GM23338 (cell line): Measurements from ENCODE around the gene ERVH48-1. TPM values are rescaled to one million over a fixed set of nuclear protein-coding genes. Genes with fewer than 3 reads are reported as not detected.

Experiments used
- ATAC-seq: fragments of 200-7000 bp; cut with Tn5 transposase; 3 replicates; pipeline ENCODE4 v1.9.1; 2020
- DNase-seq: peaks from one replicate; pipeline ENCODE4 v3.0.0-alpha.2; 2015; ENCODE audit warnings: low spot score
- H2AFZ ChIP-seq: fragments of 200-600 bp; sonication (generic); 2 replicates; pipeline ENCODE4 v1.8.0; 2016; ENCODE audit warnings: antibody characterized with exemption, mild to moderate bottlenecking, moderate library complexity
- H3F3A ChIP-seq: fragments of 200-600 bp; sonication (generic); replicated peaks from 2 replicates; pipeline ENCODE4 v1.8.0; 2017; ENCODE audit warnings: antibody characterized with exemption, mixed run types, low read depth
- H3K27ac ChIP-seq: fragments of 200-600 bp; sonication (generic); 2 replicates; pipeline ENCODE4 v1.6.1; 2016; ENCODE audit warnings: low read depth
- H3K27me3 ChIP-seq: fragments of 200-600 bp; sonication (generic); 2 replicates; pipeline ENCODE4 v1.8.0; 2016; ENCODE audit warnings: mild to moderate bottlenecking, mixed run types, moderate library complexity; ENCODE audit not compliant: insufficient read depth
- H3K36me3 ChIP-seq: fragments of 200-600 bp; sonication (generic); 2 replicates; pipeline ENCODE4 v1.8.0; 2016; ENCODE audit warnings: mild to moderate bottlenecking; ENCODE audit not compliant: insufficient read depth
- H3K4me1 ChIP-seq: fragments of 200-600 bp; sonication (generic); 2 replicates; pipeline ENCODE4 v1.8.0; 2016; ENCODE audit warnings: mild to moderate bottlenecking, moderate library complexity; ENCODE audit not compliant: insufficient read depth
- H3K4me2 ChIP-seq: fragments of 200-600 bp; sonication (generic); 2 replicates; pipeline ENCODE4 v1.7.1; 2017; ENCODE audit warnings: mixed run types
- H3K4me3 ChIP-seq: fragments of 200-600 bp; sonication (generic); 2 replicates; pipeline ENCODE4 v1.6.1; 2016; ENCODE audit warnings: mixed run types
- H3K79me2 ChIP-seq: fragments of 200-600 bp; sonication (generic); replicated peaks from 2 replicates; pipeline ENCODE4 v1.8.0; 2017; ENCODE audit warnings: mild to moderate bottlenecking; ENCODE audit not compliant: insufficient read depth
- H3K9me2 ChIP-seq: fragments of 200-600 bp; sonication (generic); 2 replicates; pipeline ENCODE4 v1.8.0; 2017; ENCODE audit not compliant: insufficient read depth
- H4K20me1 ChIP-seq: fragments of 200-600 bp; sonication (generic); replicated peaks from 2 replicates; pipeline ENCODE4 v1.8.0; 2017; ENCODE audit warnings: mild to moderate bottlenecking; ENCODE audit not compliant: insufficient read depth
- H3K27ac Mint-ChIP-seq: 2 replicates; pipeline ENCODE4 v1.8.0; 2020; ENCODE audit warnings: inconsistent platforms, mild to moderate bottlenecking, moderate library complexity, mixed read lengths
- H3K27me3 Mint-ChIP-seq: 3 replicates; pipeline ENCODE4 v1.8.0; 2022; ENCODE audit warnings: low read depth, mild to moderate bottlenecking, moderate library complexity, mixed read lengths, inconsistent platforms; ENCODE audit not compliant: insufficient read depth, poor library complexity
- H3K36me3 Mint-ChIP-seq: 3 replicates; pipeline ENCODE4 v1.8.0; 2021; ENCODE audit warnings: low read depth, mild to moderate bottlenecking, inconsistent platforms, moderate library complexity, mixed read lengths
- H3K4me1 Mint-ChIP-seq: 3 replicates; pipeline ENCODE4 v1.8.0; 2020; ENCODE audit warnings: mild to moderate bottlenecking, inconsistent platforms, mixed read lengths
- H3K4me3 Mint-ChIP-seq: 3 replicates; pipeline ENCODE4 v1.8.0; 2021; ENCODE audit warnings: moderate library complexity, mild to moderate bottlenecking, inconsistent platforms, mixed read lengths
- H3K9me3 Mint-ChIP-seq: 3 replicates; pipeline ENCODE4 v1.8.0; 2020; ENCODE audit warnings: moderate library complexity, mild to moderate bottlenecking, inconsistent platforms, mixed read lengths
- CREB1 ChIP-seq: fragments of 250-450 bp; sonication (Bioruptor Pico); IDR thresholded peaks from 2 replicates; pipeline ENCODE4 v1.5.0; 2020; ENCODE audit warnings: low read depth, mild to moderate bottlenecking, moderate library complexity
- CTCF ChIP-seq, 2 experiments: fragments of 200-600 bp in 1 of 2; sonication (generic) in 1 of 2; conservative IDR thresholded peaks; 2 replicates each; pipeline versions ENCODE4 v1.5.1 to v1.6.1; 2016 to 2017; ENCODE audit warnings: antibody characterized with exemption in 2 of 2, low read depth in 2 of 2, mild to moderate bottlenecking in 2 of 2, moderate library complexity in 1 of 2
- EZH2 ChIP-seq: fragments of 200-600 bp; sonication (generic); IDR thresholded peaks from one replicate; pipeline ENCODE4 v1.8.0; 2017; ENCODE audit warnings: antibody characterized with exemption, mild to moderate bottlenecking, low read depth; ENCODE audit not compliant: unreplicated experiment
- EZH2phosphoT487 ChIP-seq: fragments of 200-600 bp; sonication (generic); IDR thresholded peaks from one replicate; pipeline ENCODE4 v1.8.1; 2018; ENCODE audit warnings: antibody characterized with exemption; ENCODE audit not compliant: unreplicated experiment
- JUNB ChIP-seq: IDR thresholded peaks from one replicate; pipeline ENCODE4 v1.6.1; 2016; ENCODE audit warnings: antibody characterized with exemption; ENCODE audit not compliant: unreplicated experiment
- NANOG ChIP-seq: IDR thresholded peaks from 2 replicates; pipeline ENCODE4 v1.6.1; 2016; ENCODE audit warnings: antibody characterized with exemption, borderline replicate concordance
- POLR2AphosphoS5 ChIP-seq: IDR thresholded peaks from 2 replicates; pipeline ENCODE4 v1.6.1; 2016; ENCODE audit warnings: antibody characterized with exemption, low read depth
- STAT1 ChIP-seq: IDR thresholded peaks from one replicate; pipeline ENCODE4 v1.6.1; 2016; ENCODE audit warnings: antibody characterized with exemption; ENCODE audit not compliant: unreplicated experiment
- ZNF114 ChIP-seq: fragments of 250-450 bp; sonication (Bioruptor Pico); IDR thresholded peaks from 2 replicates; pipeline ENCODE4 v1.5.0; 2020; ENCODE audit warnings: mild to moderate bottlenecking, moderate library complexity
- ZNF331 ChIP-seq: fragments of 250-450 bp; sonication (Bioruptor Pico); IDR thresholded peaks from 2 replicates; pipeline ENCODE4 v1.5.0; 2020; ENCODE audit warnings: low read depth, mild to moderate bottlenecking, moderate library complexity
- ZNF462 ChIP-seq: fragments of 250-450 bp; sonication (Bioruptor Pico); IDR thresholded peaks from 2 replicates; pipeline ENCODE4 v1.5.0; 2020; ENCODE audit warnings: mild to moderate bottlenecking, moderate library complexity
- polyA plus RNA-seq: library from polyadenylated mRNA; unstranded; fragments of >200 nt; fragmentation: Nextera tagmentation; extraction: Ambion mirVana; gene quantifications from 2 replicates; pipeline ENCODE4 v1.2.1, GENCODE V29; 2016
- total RNA-seq: library from RNA; depleted of rRNA; stranded (reverse); fragments of >200 nt; shearing (Covaris generic); gene quantifications from 2 replicates; pipeline ENCODE4 v1.2.3, GENCODE V29; 2014
- TF ChIP-seq, protein P1 (sequence below): IDR thresholded peaks from 2 replicates; pipeline ENCODE4 v1.6.1; 2016; ENCODE audit warnings: antibody characterized with exemption
- TF ChIP-seq, protein P2 (sequence below): IDR thresholded peaks from one replicate; pipeline ENCODE4 v1.6.1; 2018; ENCODE audit warnings: antibody characterized with exemption; ENCODE audit not compliant: unreplicated experiment

Gene ERVH48-1
- total and polyA plus RNA-seq, 2 experiments from 2014 or later = 31.7 to 37.0 TPM

DNA sequence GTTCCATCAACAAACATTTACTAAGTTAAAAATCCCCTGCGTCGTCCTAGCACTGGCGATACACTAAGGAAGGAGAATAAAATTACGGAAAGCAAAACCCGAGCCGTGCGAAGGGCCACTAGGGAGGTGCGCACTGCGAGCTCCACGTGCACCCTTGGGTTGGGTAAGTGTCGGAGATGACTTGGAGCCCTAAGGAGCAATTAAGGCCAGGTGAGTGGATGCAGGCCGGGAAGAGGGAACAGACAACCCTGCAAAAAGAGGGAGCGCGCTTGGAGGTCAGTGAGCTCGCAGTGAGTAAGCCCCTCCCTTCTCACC is 46.8 kb downstream of the ERVH48-1 start:
- Histone ChIP-seq H4K20me1 (peaks cover 20% of the 10 kb centered on the region), H3K36me3 (peaks cover 21% of the 10 kb centered on the region), H3K4me1 (peaks cover 13% of the 10 kb centered on the region), H3K79me2 (peaks cover 64% of the 10 kb centered on the region), H3F3A (peaks cover 28% of the 10 kb centered on the region), H3K4me3 (peak overlapping the region; percentile 89), H2AFZ (no peak overlapping the region), H3K4me2 (peak overlapping the region; percentile 90), H3K9me2 (no peaks in the 10 kb centered on the region), H3K27me3 (no peaks in the 10 kb centered on the region), H3K27ac (peak overlapping the region; percentile 94)
- peak overlapping the region; percentile 95 for H3K4me3 Mint-ChIP-seq
- peaks cover 4% of the 10 kb centered on the region; the same call in 2 of the 3 replicates for H3K9me3 Mint-ChIP-seq
- peaks cover 17% of the 10 kb centered on the region for H3K4me1 Mint-ChIP-seq
- H3K27me3 Mint-ChIP-seq = peaks cover 16% of the 10 kb centered on the region
- TF ChIP-seq ZNF462 = no peak
- TF ChIP-seq ZNF331 (CRISPR knock-in tag) = no peak
- no peak for TF ChIP-seq EZH2
- TF ChIP-seq EZH2phosphoT487 = no peak
- TF ChIP-seq ZNF114 = no peak
- TF ChIP-seq CREB1 (CRISPR knock-in tag) = no peak
- TF ChIP-seq, protein P1, sequence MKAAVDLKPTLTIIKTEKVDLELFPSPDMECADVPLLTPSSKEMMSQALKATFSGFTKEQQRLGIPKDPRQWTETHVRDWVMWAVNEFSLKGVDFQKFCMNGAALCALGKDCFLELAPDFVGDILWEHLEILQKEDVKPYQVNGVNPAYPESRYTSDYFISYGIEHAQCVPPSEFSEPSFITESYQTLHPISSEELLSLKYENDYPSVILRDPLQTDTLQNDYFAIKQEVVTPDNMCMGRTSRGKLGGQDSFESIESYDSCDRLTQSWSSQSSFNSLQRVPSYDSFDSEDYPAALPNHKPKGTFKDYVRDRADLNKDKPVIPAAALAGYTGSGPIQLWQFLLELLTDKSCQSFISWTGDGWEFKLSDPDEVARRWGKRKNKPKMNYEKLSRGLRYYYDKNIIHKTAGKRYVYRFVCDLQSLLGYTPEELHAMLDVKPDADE = no peak
- TF ChIP-seq POLR2AphosphoS5 = no peak
- TF ChIP-seq CTCF (conservative IDR thresholded peaks at IDR 0.05; ENCODE audit: low read depth in 2 of 2) = no peak
- TF ChIP-seq, protein P2, sequence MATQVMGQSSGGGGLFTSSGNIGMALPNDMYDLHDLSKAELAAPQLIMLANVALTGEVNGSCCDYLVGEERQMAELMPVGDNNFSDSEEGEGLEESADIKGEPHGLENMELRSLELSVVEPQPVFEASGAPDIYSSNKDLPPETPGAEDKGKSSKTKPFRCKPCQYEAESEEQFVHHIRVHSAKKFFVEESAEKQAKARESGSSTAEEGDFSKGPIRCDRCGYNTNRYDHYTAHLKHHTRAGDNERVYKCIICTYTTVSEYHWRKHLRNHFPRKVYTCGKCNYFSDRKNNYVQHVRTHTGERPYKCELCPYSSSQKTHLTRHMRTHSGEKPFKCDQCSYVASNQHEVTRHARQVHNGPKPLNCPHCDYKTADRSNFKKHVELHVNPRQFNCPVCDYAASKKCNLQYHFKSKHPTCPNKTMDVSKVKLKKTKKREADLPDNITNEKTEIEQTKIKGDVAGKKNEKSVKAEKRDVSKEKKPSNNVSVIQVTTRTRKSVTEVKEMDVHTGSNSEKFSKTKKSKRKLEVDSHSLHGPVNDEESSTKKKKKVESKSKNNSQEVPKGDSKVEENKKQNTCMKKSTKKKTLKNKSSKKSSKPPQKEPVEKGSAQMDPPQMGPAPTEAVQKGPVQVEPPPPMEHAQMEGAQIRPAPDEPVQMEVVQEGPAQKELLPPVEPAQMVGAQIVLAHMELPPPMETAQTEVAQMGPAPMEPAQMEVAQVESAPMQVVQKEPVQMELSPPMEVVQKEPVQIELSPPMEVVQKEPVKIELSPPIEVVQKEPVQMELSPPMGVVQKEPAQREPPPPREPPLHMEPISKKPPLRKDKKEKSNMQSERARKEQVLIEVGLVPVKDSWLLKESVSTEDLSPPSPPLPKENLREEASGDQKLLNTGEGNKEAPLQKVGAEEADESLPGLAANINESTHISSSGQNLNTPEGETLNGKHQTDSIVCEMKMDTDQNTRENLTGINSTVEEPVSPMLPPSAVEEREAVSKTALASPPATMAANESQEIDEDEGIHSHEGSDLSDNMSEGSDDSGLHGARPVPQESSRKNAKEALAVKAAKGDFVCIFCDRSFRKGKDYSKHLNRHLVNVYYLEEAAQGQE = no peak
- TF ChIP-seq STAT1 = no peak
- no peak for TF ChIP-seq NANOG
- no peak for TF ChIP-seq JUNB
- no peak for ATAC-seq
- H3K27ac Mint-ChIP-seq = peak overlapping the region; percentile 96
- peaks cover 50% of the 10 kb centered on the region for H3K36me3 Mint-ChIP-seq
- no peak for DNase-seq
